T-helper 2 cell treated with Interferon-gamma antibody and Interleukin-4, amounts not matched to agents 5 μg/mL and 100 μg/mL, for 36 hours (primary cell): Measurements from ENCODE around the gene MYL10.
"Not testable (repeated sequence)": the region's sequence is repeated elsewhere in the genome, so short reads cannot be mapped to it uniquely, and the experiment has no call there.

Experiments
- DNase-seq: peaks from one replicate; pipeline ENCODE4 v3.0.0; 2021; ENCODE audit warnings: low spot score
- H3K27ac Mint-ChIP-seq: one replicate; pipeline ENCODE4 v1.8.0; 2021; ENCODE audit warnings: mild to moderate bottlenecking, mixed read lengths
- H3K27me3 Mint-ChIP-seq: one replicate; pipeline ENCODE4 v1.8.0; 2021; ENCODE audit warnings: low read depth, mixed read lengths
- H3K36me3 Mint-ChIP-seq: one replicate; pipeline ENCODE4 v1.8.0; 2021; ENCODE audit warnings: low read depth, mixed read lengths
- H3K4me1 Mint-ChIP-seq: one replicate; pipeline ENCODE4 v1.8.0; 2021; ENCODE audit warnings: low read depth, mixed read lengths
- H3K4me3 Mint-ChIP-seq: one replicate; pipeline ENCODE4 v1.8.0; 2022; ENCODE audit warnings: mild to moderate bottlenecking, moderate library complexity, mixed read lengths
- H3K9me3 Mint-ChIP-seq: one replicate; pipeline ENCODE4 v1.8.0; 2021; ENCODE audit warnings: mixed read lengths

Gene MYL10

GRCh38 chr7:101666741-101667140 is 37.6 kb upstream of the MYL10 start:
- H3K36me3 Mint-ChIP-seq = no peaks in the 10 kb centered on the region

GRCh38 chr7:101666293-101666692 is 37.2 kb upstream of the MYL10 start:
- Mint-ChIP-seq H3K9me3 (peaks cover 15% of the 10 kb centered on the region), H3K27ac (no peak overlapping the region), H3K27me3 (no peaks in the 10 kb centered on the region), H3K4me3 (no peak overlapping the region), H3K4me1 (no peaks in the 10 kb centered on the region), H3K36me3 (no peaks in the 10 kb centered on the region)
- DNase-seq = no peak

More at GRCh38 chr7:101666741-101667140, 37.6 kb upstream of the MYL10 start:
- no peak overlapping the region for H3K27ac Mint-ChIP-seq
- no peaks in the 10 kb centered on the region for H3K4me1 Mint-ChIP-seq
- no peak overlapping the region for H3K4me3 Mint-ChIP-seq
- no peak for DNase-seq
- no peaks in the 10 kb centered on the region for H3K27me3 Mint-ChIP-seq
- peaks cover 15% of the 10 kb centered on the region for H3K9me3 Mint-ChIP-seq

GRCh38 chr7:101664893-101665471 is 35.9 kb upstream of the MYL10 start:
- Mint-ChIP-seq H3K27ac (no peak overlapping the region), H3K36me3 (no peaks in the 10 kb centered on the region), H3K27me3 (no peaks in the 10 kb centered on the region), H3K4me3 (no peak overlapping the region), H3K9me3 (peaks cover 15% of the 10 kb centered on the region), H3K4me1 (no peaks in the 10 kb centered on the region)
- no peak for DNase-seq

GRCh38 chr7:101664436-101664835 is 35.3 kb upstream of the MYL10 start:
- Mint-ChIP-seq H3K27me3 (no peaks in the 10 kb centered on the region), H3K27ac (no peak overlapping the region), H3K4me1 (no peaks in the 10 kb centered on the region), H3K9me3 (peaks cover 15% of the 10 kb centered on the region), H3K4me3 (no peak overlapping the region), H3K36me3 (no peaks in the 10 kb centered on the region)
- DNase-seq = no peak

- no peaks in the 10 kb centered on the region for H3K4me1 Mint-ChIP-seq
- no peak overlapping the region for H3K27ac Mint-ChIP-seq
- H3K9me3 Mint-ChIP-seq = peaks cover 14% of the 10 kb centered on the region
- H3K4me3 Mint-ChIP-seq = no peak overlapping the region
- H3K27me3 Mint-ChIP-seq = no peaks in the 10 kb centered on the region
- no peak for DNase-seq
- no peaks in the 10 kb centered on the region for H3K36me3 Mint-ChIP-seq
These were observed 34.7 kb upstream of the MYL10 start for GRCh38 chr7:101663747-101664146.

- no peaks in the 10 kb centered on the region for H3K27me3 Mint-ChIP-seq
- H3K9me3 Mint-ChIP-seq = peaks cover 11% of the 10 kb centered on the region
- no peak overlapping the region for H3K27ac Mint-ChIP-seq
- no peaks in the 10 kb centered on the region for H3K36me3 Mint-ChIP-seq
- no peak overlapping the region for H3K4me3 Mint-ChIP-seq
- DNase-seq = no peak
- H3K4me1 Mint-ChIP-seq = no peaks in the 10 kb centered on the region
These were observed 33.4 kb upstream of the MYL10 start for GRCh38 chr7:101662447-101662998.

- H3K36me3 Mint-ChIP-seq = no peaks in the 10 kb centered on the region
- H3K4me1 Mint-ChIP-seq = no peaks in the 10 kb centered on the region
These were observed 30.6 kb upstream of the MYL10 start for GRCh38 chr7:101659706-101660105.

GRCh38 chr7:101657171-101657570 is 28.1 kb upstream of the MYL10 start:
- Mint-ChIP-seq H3K4me1 (no peaks in the 10 kb centered on the region), H3K36me3 (no peaks in the 10 kb centered on the region), H3K27me3 (no peaks in the 10 kb centered on the region)

More at GRCh38 chr7:101659706-101660105, 30.6 kb upstream of the MYL10 start:
- Mint-ChIP-seq H3K4me3 (no peak overlapping the region), H3K27ac (no peak overlapping the region), H3K9me3 (peaks cover 11% of the 10 kb centered on the region), H3K27me3 (no peaks in the 10 kb centered on the region)
- no peak for DNase-seq

GRCh38 chr7:101651112-101651511 is 22.0 kb upstream of the MYL10 start:
- no peak overlapping the region for H3K4me3 Mint-ChIP-seq

More at GRCh38 chr7:101657171-101657570, 28.1 kb upstream of the MYL10 start:
- H3K27ac Mint-ChIP-seq = no peak overlapping the region
- no peak overlapping the region for H3K4me3 Mint-ChIP-seq
- peaks cover 4% of the 10 kb centered on the region for H3K9me3 Mint-ChIP-seq
- DNase-seq = no peak

GRCh38 chr7:101650579-101651081 is 21.5 kb upstream of the MYL10 start:
- H3K27me3 Mint-ChIP-seq = peaks cover 4% of the 10 kb centered on the region

More at GRCh38 chr7:101651112-101651511, 22.0 kb upstream of the MYL10 start:
- no peaks in the 10 kb centered on the region for H3K9me3 Mint-ChIP-seq
- H3K36me3 Mint-ChIP-seq = no peaks in the 10 kb centered on the region
- H3K27me3 Mint-ChIP-seq = peaks cover 4% of the 10 kb centered on the region
- no peak overlapping the region for H3K27ac Mint-ChIP-seq
- H3K4me1 Mint-ChIP-seq = no peaks in the 10 kb centered on the region
- DNase-seq = no peak

GRCh38 chr7:101647876-101648275 is 18.8 kb upstream of the MYL10 start:
- H3K36me3 Mint-ChIP-seq, H3K4me1 Mint-ChIP-seq, H3K27ac Mint-ChIP-seq, H3K9me3 Mint-ChIP-seq, H3K27me3 Mint-ChIP-seq, DNase-seq, H3K4me3 Mint-ChIP-seq: not testable (repeated sequence)

More at GRCh38 chr7:101650579-101651081, 21.5 kb upstream of the MYL10 start:
- Mint-ChIP-seq H3K4me1 (no peaks in the 10 kb centered on the region), H3K4me3 (no peak overlapping the region), H3K36me3 (no peaks in the 10 kb centered on the region), H3K9me3 (no peaks in the 10 kb centered on the region), H3K27ac (no peak overlapping the region)
- DNase-seq = no peak

GRCh38 chr7:101645951-101646350 is 16.9 kb upstream of the MYL10 start:
- no peaks in the 10 kb centered on the region for H3K9me3 Mint-ChIP-seq
- no peak for DNase-seq
- H3K4me3 Mint-ChIP-seq = no peak overlapping the region
- no peaks in the 10 kb centered on the region for H3K27me3 Mint-ChIP-seq
- no peaks in the 10 kb centered on the region for H3K4me1 Mint-ChIP-seq
- no peaks in the 10 kb centered on the region for H3K36me3 Mint-ChIP-seq
- H3K27ac Mint-ChIP-seq = no peak overlapping the region

GRCh38 chr7:101644879-101645278 is 15.8 kb upstream of the MYL10 start:
- Mint-ChIP-seq H3K27me3 (no peaks in the 10 kb centered on the region), H3K4me3 (no peak overlapping the region), H3K27ac (no peak overlapping the region), H3K36me3 (no peaks in the 10 kb centered on the region), H3K9me3 (no peaks in the 10 kb centered on the region), H3K4me1 (no peaks in the 10 kb centered on the region)
- no peak for DNase-seq

- not testable (repeated sequence) for H3K4me3 Mint-ChIP-seq, DNase-seq, H3K36me3 Mint-ChIP-seq, H3K4me1 Mint-ChIP-seq, H3K9me3 Mint-ChIP-seq, H3K27me3 Mint-ChIP-seq, H3K27ac Mint-ChIP-seq
These were observed 10.0 kb upstream of the MYL10 start for GRCh38 chr7:101639127-101639526.
